HepG2 (cell line): Measurements from ENCODE around the gene CMIP. TPM values are rescaled to one million over a fixed set of nuclear protein-coding genes. Genes with fewer than 3 reads are reported as not detected.

ENCODE experiments used
- HOXA3 ChIP-seq: sonication (generic); formaldehyde crosslinking; IDR thresholded peaks from 2 replicates; pipeline ENCODE4 v1.5.0; 2020; ENCODE audit warnings: missing genetic modification reagents
- MEIS1 ChIP-seq: sonication (generic); formaldehyde crosslinking; IDR thresholded peaks from 2 replicates; pipeline ENCODE4 v1.9.0; 2021; ENCODE audit warnings: mild to moderate bottlenecking, missing genetic modification reagents, moderate library complexity, borderline replicate concordance
- NFATC3 ChIP-seq: sonication (generic); formaldehyde crosslinking; IDR thresholded peaks from 2 replicates; pipeline ENCODE4 v1.5.1; 2020; ENCODE audit warnings: mild to moderate bottlenecking, missing genetic modification reagents
- NR2F1 ChIP-seq, 2 experiments: fragments of 450-650 bp in 1 of 2; formaldehyde crosslinking in 1 of 2; IDR thresholded peaks; 2 replicates each; pipeline versions ENCODE4 v1.5.0 to v1.6.1; 2016 to 2020; ENCODE audit warnings: mild to moderate bottlenecking in 1 of 2, missing compliant biosample characterization in 1 of 2, missing genetic modification reagents in 1 of 2, moderate library complexity in 1 of 2
- PPARG ChIP-seq: conservative IDR thresholded peaks from 2 replicates; pipeline ENCODE4 v1.6.1; 2016; ENCODE audit warnings: missing biosample characterization, missing genetic modification reagents
- ZNF713 ChIP-seq: sonication (generic); formaldehyde crosslinking; IDR thresholded peaks from 2 replicates; pipeline ENCODE4 v1.4.0; 2020; ENCODE audit warnings: mild to moderate bottlenecking, missing genetic modification reagents
- ZNF746 ChIP-seq: sonication (generic); formaldehyde crosslinking; IDR thresholded peaks from 2 replicates; pipeline ENCODE4 v1.8.0; 2022; ENCODE audit warnings: mild to moderate bottlenecking, missing genetic modification reagents
- ZNF776 ChIP-seq: sonication (generic); formaldehyde crosslinking; IDR thresholded peaks from 2 replicates; pipeline ENCODE4 v1.4.0; 2020; ENCODE audit warnings: mild to moderate bottlenecking, missing genetic modification reagents
- ZNF777 ChIP-seq: sonication (generic); formaldehyde crosslinking; IDR thresholded peaks from 2 replicates; pipeline ENCODE4 v1.4.0; 2020; ENCODE audit warnings: missing genetic modification reagents
- ZNF782 ChIP-seq: sonication (generic); formaldehyde crosslinking; IDR thresholded peaks from 2 replicates; pipeline ENCODE4 v1.4.0; 2020; ENCODE audit warnings: missing genetic modification reagents, mild to moderate bottlenecking, borderline replicate concordance
- polyA plus RNA-seq, 8 experiments: library from polyadenylated mRNA; depleted of rRNA in 3 of 8; stranded (reverse) in 7 of 8; unstranded in 1 of 8; fragments of >200 nt; fragmentation: Illumina TruSeq in 4 of 8; extraction: Trizol in 4 of 8; gene quantifications; 2 replicates each; pipeline versions ENCODE4 v1.2.1 to v1.2.3, GENCODE V29; 2011 to 2016; ENCODE audit warnings: low read depth in 4 of 8, missing spikeins in 1 of 8, mixed read lengths in 1 of 8; ENCODE audit not compliant: insufficient read depth in 1 of 8
- total RNA-seq, 5 experiments: library from RNA; depleted of rRNA; stranded (reverse); fragments of >200 nt; fragmentation: Illumina TruSeq; extraction: Trizol; gene quantifications; 2 replicates each; pipeline ENCODE4 v1.2.3, GENCODE V29; 2016; ENCODE audit warnings: low read depth in 1 of 5
- TF ChIP-seq, protein P1 (sequence below): IDR thresholded peaks from 2 replicates; pipeline ENCODE4 v1.6.1; 2012; ENCODE audit warnings: inconsistent platforms
- TF ChIP-seq, protein P2 (sequence below): IDR thresholded peaks from 2 replicates; pipeline ENCODE4 v1.6.1; 2018; ENCODE audit warnings: missing genetic modification reagents
- TF ChIP-seq, protein P3 (sequence below): sonication (generic); formaldehyde crosslinking; IDR thresholded peaks from 2 replicates; pipeline ENCODE4 v1.5.0; 2020; ENCODE audit warnings: missing genetic modification reagents
- TF ChIP-seq, protein P4 (sequence below): sonication (generic); formaldehyde crosslinking; IDR thresholded peaks from 2 replicates; pipeline ENCODE4 v1.8.1; 2023; ENCODE audit warnings: mild to moderate bottlenecking, missing genetic modification reagents
- TF ChIP-seq, protein P5 (sequence below): sonication (generic); formaldehyde crosslinking; IDR thresholded peaks from 2 replicates; pipeline ENCODE4 v1.4.0; 2020; ENCODE audit warnings: missing genetic modification reagents, mild to moderate bottlenecking, borderline replicate concordance
- TF ChIP-seq, protein P6 (sequence below): sonication (generic); formaldehyde crosslinking; IDR thresholded peaks from 2 replicates; pipeline ENCODE4 v1.5.0; 2020; ENCODE audit warnings: mild to moderate bottlenecking, missing genetic modification reagents
- TF ChIP-seq, protein P7 (sequence below): sonication (generic); formaldehyde crosslinking; IDR thresholded peaks from 2 replicates; pipeline ENCODE4 v1.8.1; 2023; ENCODE audit warnings: mild to moderate bottlenecking, missing genetic modification reagents, borderline replicate concordance

CMIP gene
- total and polyA plus RNA-seq, 2 of the 13 experiments (the other 11 are each of a cell fraction or from before 2014, with no cell fraction given), result 10.9 to 18.1 TPM

GRCh38 chr16:81553080-81553813 is 108.6 kb downstream of the CMIP start (continued):
- TF ChIP-seq, protein P1, sequence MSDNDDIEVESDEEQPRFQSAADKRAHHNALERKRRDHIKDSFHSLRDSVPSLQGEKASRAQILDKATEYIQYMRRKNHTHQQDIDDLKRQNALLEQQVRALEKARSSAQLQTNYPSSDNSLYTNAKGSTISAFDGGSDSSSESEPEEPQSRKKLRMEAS, result peak; percentile 89
- peak; percentile 75 for TF ChIP-seq HOXA3 (CRISPR knock-in tag)
- TF ChIP-seq, protein P2, sequence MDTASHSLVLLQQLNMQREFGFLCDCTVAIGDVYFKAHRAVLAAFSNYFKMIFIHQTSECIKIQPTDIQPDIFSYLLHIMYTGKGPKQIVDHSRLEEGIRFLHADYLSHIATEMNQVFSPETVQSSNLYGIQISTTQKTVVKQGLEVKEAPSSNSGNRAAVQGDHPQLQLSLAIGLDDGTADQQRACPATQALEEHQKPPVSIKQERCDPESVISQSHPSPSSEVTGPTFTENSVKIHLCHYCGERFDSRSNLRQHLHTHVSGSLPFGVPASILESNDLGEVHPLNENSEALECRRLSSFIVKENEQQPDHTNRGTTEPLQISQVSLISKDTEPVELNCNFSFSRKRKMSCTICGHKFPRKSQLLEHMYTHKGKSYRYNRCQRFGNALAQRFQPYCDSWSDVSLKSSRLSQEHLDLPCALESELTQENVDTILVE (CRISPR knock-in tag), result no peak
- TF ChIP-seq ZNF776 (CRISPR knock-in tag), result no peak
- TF ChIP-seq ZNF746 (CRISPR knock-in tag), result 0 out of 2 replicates have a peak, but pooled peaks have one; percentile 26
- TF ChIP-seq, protein P3, sequence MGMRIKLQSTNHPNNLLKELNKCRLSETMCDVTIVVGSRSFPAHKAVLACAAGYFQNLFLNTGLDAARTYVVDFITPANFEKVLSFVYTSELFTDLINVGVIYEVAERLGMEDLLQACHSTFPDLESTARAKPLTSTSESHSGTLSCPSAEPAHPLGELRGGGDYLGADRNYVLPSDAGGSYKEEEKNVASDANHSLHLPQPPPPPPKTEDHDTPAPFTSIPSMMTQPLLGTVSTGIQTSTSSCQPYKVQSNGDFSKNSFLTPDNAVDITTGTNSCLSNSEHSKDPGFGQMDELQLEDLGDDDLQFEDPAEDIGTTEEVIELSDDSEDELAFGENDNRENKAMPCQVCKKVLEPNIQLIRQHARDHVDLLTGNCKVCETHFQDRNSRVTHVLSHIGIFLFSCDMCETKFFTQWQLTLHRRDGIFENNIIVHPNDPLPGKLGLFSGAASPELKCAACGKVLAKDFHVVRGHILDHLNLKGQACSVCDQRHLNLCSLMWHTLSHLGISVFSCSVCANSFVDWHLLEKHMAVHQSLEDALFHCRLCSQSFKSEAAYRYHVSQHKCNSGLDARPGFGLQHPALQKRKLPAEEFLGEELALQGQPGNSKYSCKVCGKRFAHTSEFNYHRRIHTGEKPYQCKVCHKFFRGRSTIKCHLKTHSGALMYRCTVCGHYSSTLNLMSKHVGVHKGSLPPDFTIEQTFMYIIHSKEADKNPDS (CRISPR knock-in tag), result 0 out of 2 replicates have a peak, but pooled peaks have one; percentile 68
- 0 out of 2 replicates have a peak, but pooled peaks have one; percentile 51 for TF ChIP-seq NFATC3 (CRISPR knock-in tag)
- 0 out of 2 replicates have a peak, but pooled peaks have one; percentile 27 for TF ChIP-seq ZNF713 (CRISPR knock-in tag)
- no peak for TF ChIP-seq ZNF777
- peak; percentile 88 for TF ChIP-seq MEIS1 (CRISPR knock-in tag)
- TF ChIP-seq, protein P4, sequence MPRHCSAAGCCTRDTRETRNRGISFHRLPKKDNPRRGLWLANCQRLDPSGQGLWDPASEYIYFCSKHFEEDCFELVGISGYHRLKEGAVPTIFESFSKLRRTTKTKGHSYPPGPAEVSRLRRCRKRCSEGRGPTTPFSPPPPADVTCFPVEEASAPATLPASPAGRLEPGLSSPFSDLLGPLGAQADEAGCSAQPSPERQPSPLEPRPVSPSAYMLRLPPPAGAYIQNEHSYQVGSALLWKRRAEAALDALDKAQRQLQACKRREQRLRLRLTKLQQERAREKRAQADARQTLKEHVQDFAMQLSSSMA (CRISPR knock-in tag), result no peak
- no peak; the same call in 1 of the 2 replicates for TF ChIP-seq PPARG (CRISPR knock-in tag)
- TF ChIP-seq, protein P5, sequence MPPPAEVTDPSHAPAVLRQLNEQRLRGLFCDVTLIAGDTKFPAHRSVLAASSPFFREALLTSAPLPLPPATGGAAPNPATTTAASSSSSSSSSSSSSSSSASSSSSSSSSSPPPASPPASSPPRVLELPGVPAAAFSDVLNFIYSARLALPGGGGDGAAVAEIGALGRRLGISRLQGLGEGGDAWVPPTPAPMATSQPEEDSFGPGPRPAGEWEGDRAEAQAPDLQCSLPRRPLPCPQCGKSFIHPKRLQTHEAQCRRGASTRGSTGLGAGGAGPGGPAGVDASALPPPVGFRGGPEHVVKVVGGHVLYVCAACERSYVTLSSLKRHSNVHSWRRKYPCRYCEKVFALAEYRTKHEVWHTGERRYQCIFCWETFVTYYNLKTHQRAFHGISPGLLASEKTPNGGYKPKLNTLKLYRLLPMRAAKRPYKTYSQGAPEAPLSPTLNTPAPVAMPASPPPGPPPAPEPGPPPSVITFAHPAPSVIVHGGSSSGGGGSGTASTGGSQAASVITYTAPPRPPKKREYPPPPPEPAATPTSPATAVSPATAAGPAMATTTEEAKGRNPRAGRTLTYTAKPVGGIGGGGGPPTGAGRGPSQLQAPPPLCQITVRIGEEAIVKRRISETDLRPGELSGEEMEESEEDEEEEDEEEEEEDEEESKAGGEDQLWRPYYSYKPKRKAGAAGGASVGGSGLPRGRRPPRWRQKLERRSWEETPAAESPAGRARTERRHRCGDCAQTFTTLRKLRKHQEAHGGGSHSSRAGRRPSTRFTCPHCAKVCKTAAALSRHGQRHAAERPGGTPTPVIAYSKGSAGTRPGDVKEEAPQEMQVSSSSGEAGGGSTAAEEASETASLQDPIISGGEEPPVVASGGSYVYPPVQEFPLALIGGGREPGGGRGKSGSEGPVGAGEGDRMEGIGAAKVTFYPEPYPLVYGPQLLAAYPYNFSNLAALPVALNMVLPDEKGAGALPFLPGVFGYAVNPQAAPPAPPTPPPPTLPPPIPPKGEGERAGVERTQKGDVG, result peak; percentile 85; the same call in 1 of the 2 replicates
- TF ChIP-seq, protein P6, sequence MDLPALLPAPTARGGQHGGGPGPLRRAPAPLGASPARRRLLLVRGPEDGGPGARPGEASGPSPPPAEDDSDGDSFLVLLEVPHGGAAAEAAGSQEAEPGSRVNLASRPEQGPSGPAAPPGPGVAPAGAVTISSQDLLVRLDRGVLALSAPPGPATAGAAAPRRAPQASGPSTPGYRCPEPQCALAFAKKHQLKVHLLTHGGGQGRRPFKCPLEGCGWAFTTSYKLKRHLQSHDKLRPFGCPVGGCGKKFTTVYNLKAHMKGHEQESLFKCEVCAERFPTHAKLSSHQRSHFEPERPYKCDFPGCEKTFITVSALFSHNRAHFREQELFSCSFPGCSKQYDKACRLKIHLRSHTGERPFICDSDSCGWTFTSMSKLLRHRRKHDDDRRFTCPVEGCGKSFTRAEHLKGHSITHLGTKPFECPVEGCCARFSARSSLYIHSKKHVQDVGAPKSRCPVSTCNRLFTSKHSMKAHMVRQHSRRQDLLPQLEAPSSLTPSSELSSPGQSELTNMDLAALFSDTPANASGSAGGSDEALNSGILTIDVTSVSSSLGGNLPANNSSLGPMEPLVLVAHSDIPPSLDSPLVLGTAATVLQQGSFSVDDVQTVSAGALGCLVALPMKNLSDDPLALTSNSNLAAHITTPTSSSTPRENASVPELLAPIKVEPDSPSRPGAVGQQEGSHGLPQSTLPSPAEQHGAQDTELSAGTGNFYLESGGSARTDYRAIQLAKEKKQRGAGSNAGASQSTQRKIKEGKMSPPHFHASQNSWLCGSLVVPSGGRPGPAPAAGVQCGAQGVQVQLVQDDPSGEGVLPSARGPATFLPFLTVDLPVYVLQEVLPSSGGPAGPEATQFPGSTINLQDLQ (CRISPR knock-in tag), result peak; percentile 64; the same call in 1 of the 2 replicates
- TF ChIP-seq, protein P7, sequence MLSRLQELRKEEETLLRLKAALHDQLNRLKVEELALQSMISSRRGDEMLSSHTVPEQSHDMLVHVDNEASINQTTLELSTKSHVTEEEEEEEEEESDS, result no peak
- peak; percentile 85; the same call in 1 of the 2 replicates for TF ChIP-seq ZNF782
- TF ChIP-seq NR2F1 (CRISPR knock-in tag; IDR thresholded peaks at IDR 0.05), result no peak
